Esophagus squamous epithelium (tissue), 5 donors: ENCODE measurements around the gene ATXN1. TPM values are rescaled to one million over a fixed set of nuclear protein-coding genes. Genes with fewer than 3 reads are reported as not detected.
A peak's percentile ranks its signal among the peaks of the same experiment; 100 is the strongest.

Experiments
- DNase-seq: peaks from one replicate; lab custom pipeline; 2025; lab: John Stamatoyannopoulos, UW
- H3K27ac ChIP-seq, 4 donors: fragments of 200-600 bp; sonication (generic); one replicate each; pipeline ENCODE4 v1.5.1; 2016 to 2019; ENCODE audit warnings: mild to moderate bottlenecking in 1 of 4
- H3K27me3 ChIP-seq, 4 donors: fragments of 200-600 bp; sonication (generic); 1 replicate in 3 of 4; 2 replicates in 1 of 4; pipeline versions ENCODE4 v1.5.1 to v1.6.0; 2017 to 2021; ENCODE audit warnings: antibody characterized with exemption in 1 of 4
- H3K36me3 ChIP-seq, 3 donors: fragments of 200-600 bp; sonication (generic); one replicate each; pipeline ENCODE4 v1.5.1; 2016 to 2019
- H3K4me1 ChIP-seq, 3 donors: fragments of 200-600 bp; sonication (generic); one replicate each; pipeline ENCODE4 v1.5.1; 2017 to 2019
- H3K4me3 ChIP-seq, 4 donors: fragments of 200-600 bp; sonication (generic); 1 replicate in 3 of 4; 2 replicates in 1 of 4; pipeline ENCODE4 v1.5.1; 2016 to 2019; ENCODE audit warnings: mild to moderate bottlenecking in 2 of 4, moderate library complexity in 1 of 4
- H3K9me3 ChIP-seq, 3 donors: fragments of 200-600 bp; sonication (generic); one replicate each; pipeline ENCODE4 v1.5.1; 2016 to 2019
- POLR2A ChIP-seq, 4 donors: fragments of 450-650 bp; IDR thresholded peaks; one replicate each; pipeline ENCODE4 v1.6.1; 2017; ENCODE audit warnings: antibody characterized with exemption in 4 of 4, mild to moderate bottlenecking in 4 of 4, moderate library complexity in 3 of 4
- WGBS, 2 donors: methylation state at CpG; one replicate each; pipeline ENCODE4 v1.1.5; 2018; 5-methylcytosine and 5-hydroxymethylcytosine counted together
- intact Hi-C: fragments of 100-400 bp; cut with DNase I; formaldehyde crosslinking; loops from one replicate; pipeline ENCODE4 v1.15.0; 2022
- total RNA-seq, 4 donors: library from RNA; depleted of rRNA; stranded (reverse); fragments of >200 nt; gene quantifications; one replicate each; pipeline ENCODE4 v1.1.0, GENCODE V29; 2016
- TF ChIP-seq, protein P1 (sequence below), 6 experiments: fragments of 450-650 bp in 4 of 6; fragments of 200-600 bp in 2 of 6; sonication (generic) in 2 of 6; IDR thresholded peaks; one replicate each; pipeline ENCODE4 v1.5.1; 2016 to 2019; ENCODE audit warnings: antibody characterized with exemption in 6 of 6, mild to moderate bottlenecking in 4 of 6, moderate library complexity in 4 of 6
- donor health status: DM: yes; HTN: yes; CAD: no.

Gene ATXN1
- total RNA-seq, 4 donors from 2014 or later: 17.5 to 50.5 (median 28.5) TPM

DNA sequence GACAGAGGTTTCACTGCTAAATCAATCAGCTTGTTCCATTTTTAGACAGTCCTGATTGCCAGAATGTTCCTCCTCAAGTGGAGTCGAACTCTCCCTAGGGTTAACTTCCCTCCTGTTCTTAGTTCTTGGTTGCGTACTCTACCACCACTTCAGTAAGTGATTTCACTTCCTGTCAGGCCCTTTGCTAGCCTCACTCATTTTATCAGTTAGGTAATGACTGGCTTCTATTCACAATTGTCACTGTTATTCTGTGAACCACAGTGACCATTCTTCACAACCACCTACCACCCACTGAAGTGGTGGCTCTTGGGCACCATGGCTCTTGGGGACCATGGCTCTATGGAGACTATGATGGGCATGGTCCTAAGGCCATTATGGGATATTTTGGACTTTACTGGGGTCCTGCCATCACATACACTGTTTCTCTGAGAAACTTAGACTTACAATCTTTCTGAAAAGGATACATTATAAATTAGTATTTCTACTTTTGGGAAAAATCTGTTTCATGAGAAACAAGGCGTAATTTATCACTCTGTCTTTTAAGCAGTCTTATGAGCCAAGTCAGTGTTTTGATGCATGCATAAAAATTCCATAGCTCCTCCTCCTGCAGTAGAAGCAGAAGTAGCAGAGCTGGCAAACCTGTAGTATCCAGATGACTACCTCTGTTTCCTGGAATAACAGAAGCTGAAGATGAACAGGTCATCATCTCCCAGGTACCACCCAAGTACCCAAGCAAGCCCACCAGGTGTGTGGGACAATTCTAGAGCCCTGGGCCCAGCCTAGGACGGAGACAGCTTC lies 66.3 kb downstream of the ATXN1 start:
- Histone ChIP-seq H3K27me3 (no peaks in the 10 kb centered on the region), H3K4me1 (peaks cover 23 to 68% (median 23%) of the 10 kb centered on the region in 3 donors), H3K9me3 (no peaks in the 10 kb centered on the region), H3K4me3 (no peak overlapping the region), H3K27ac (peak overlapping the region in 2 of 4 donors; percentile 24 to 25), H3K36me3 (no peaks in the 10 kb centered on the region)
- intact Hi-C loops: no loop called here
- TF ChIP-seq, protein P1, sequence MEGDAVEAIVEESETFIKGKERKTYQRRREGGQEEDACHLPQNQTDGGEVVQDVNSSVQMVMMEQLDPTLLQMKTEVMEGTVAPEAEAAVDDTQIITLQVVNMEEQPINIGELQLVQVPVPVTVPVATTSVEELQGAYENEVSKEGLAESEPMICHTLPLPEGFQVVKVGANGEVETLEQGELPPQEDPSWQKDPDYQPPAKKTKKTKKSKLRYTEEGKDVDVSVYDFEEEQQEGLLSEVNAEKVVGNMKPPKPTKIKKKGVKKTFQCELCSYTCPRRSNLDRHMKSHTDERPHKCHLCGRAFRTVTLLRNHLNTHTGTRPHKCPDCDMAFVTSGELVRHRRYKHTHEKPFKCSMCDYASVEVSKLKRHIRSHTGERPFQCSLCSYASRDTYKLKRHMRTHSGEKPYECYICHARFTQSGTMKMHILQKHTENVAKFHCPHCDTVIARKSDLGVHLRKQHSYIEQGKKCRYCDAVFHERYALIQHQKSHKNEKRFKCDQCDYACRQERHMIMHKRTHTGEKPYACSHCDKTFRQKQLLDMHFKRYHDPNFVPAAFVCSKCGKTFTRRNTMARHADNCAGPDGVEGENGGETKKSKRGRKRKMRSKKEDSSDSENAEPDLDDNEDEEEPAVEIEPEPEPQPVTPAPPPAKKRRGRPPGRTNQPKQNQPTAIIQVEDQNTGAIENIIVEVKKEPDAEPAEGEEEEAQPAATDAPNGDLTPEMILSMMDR (IDR thresholded peaks at IDR 0.05): no peak
- TF ChIP-seq POLR2A (IDR thresholded peaks at IDR 0.05): no peak
- DNase-seq: no peak
- WGBS, 2 donors: 61 to 80% methylated on average over 3 to 4 of the region's 4 CpGs

DNA sequence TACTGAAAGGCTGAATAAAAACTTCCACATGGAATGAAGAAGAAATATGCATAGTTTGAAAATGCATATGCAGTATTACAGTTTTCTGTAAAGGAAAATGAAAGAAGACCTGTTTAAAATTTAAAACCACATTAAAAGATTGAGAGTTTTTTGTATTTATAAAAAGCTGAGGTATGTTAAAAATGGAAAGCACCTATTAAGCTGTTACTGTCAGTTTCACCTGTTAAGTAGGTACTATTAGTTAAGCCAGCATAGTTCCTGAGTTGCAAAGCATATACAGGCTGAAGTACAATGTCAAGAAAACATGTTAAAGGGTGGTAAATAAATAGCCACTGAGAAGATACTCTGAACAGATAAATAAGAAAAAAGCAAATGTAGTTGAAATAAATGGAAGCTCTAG lies 69.9 kb downstream of the ATXN1 start:
- Histone ChIP-seq H3K36me3 (no peaks in the 10 kb centered on the region), H3K9me3 (no peaks in the 10 kb centered on the region), H3K4me3 (no peak overlapping the region), H3K27ac (peak overlapping the region in 2 of 4 donors; percentile 24 to 55), H3K4me1 (peaks cover 6 to 55% (median 11%) of the 10 kb centered on the region in 3 donors), H3K27me3 (no peaks in the 10 kb centered on the region)
- TF ChIP-seq POLR2A (IDR thresholded peaks at IDR 0.05): no peak
- TF ChIP-seq, protein P1 (IDR thresholded peaks at IDR 0.05): no peak
- intact Hi-C loops: no loop called here
- no peak for DNase-seq

DNA sequence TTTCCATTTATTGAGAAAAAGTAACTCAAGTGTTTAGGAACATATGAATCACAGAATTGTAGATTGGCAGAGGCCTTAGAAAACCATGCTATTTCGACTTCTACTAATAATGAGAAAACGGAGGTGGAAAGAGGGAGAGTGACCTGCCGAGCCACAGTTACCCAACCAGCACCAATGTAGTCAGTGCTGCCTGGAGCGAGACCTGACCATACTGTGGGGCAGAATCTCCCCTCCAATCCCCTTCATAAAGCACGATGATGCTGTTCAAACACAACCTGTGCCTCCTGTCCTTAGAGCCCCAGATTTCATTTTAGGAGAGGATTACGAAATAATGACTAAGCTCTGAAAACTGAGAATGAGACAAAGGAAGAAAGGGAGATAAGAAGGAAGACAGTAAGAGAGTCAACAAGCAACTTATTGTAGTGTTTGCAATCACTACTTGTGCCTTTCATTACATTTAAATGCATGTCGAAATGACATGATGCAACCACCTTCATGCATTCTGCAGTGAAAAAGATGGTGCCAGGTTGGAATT lies 70.6 kb downstream of the ATXN1 start:
- Histone ChIP-seq H3K4me3 (no peak overlapping the region), H3K27ac (peak overlapping the region in 3 of 4 donors; percentile 24 to 55 (median 48)), H3K9me3 (no peaks in the 10 kb centered on the region), H3K36me3 (no peaks in the 10 kb centered on the region), H3K4me1 (peaks cover 6 to 57% (median 11%) of the 10 kb centered on the region in 3 donors), H3K27me3 (no peaks in the 10 kb centered on the region)
- TF ChIP-seq, protein P1 (IDR thresholded peaks at IDR 0.05): no peak
- TF ChIP-seq POLR2A (IDR thresholded peaks at IDR 0.05): no peak
- no peak for DNase-seq
- 59 to 60% methylated on average over 7 of the region's 7 CpGs for WGBS, 2 donors
- intact Hi-C loops: no loop called here

DNA sequence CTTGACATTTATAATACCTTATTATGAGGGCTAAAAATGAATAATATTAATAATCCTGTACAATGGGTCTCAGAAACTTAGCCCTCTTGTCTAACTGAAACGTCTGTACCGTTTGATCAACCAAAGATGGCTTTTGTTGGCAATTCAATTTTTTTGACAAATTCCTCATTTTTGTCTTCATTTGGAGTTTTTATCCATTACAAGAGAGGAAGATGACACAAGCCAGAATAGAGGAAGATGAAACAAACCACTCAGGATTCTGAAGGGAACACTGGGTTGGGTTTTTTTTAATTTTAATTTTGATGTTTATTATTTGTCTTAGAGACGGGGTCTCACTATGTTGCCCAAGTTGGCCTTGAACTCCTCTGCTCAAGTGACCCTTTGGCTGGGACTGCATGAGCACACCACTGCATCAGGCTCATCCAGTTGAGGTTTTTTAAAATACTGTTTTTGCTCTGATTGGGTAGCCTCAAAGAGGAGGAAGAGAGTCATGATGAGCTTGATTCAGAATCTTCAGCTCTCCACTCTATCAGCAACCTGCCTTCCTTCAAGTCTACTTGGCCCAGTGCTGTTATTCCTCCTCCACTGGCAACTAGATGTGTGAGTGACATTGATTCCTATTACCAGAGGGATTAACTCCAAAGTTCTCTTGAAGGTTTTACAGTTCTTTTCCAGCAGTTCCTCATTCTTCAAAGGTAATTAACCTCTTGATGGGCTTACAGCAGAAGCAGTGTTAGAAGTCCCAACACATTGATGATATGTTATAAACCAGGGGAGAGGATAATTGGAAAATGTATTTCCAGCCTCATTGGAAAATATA lies 71.3 kb downstream of the ATXN1 start:
- 86 to 87% methylated on average over 3 of the region's 3 CpGs for WGBS, 2 donors
- Histone ChIP-seq H3K4me1 (peaks cover 12 to 58% (median 17%) of the 10 kb centered on the region in 3 donors), H3K4me3 (no peak overlapping the region), H3K27me3 (no peaks in the 10 kb centered on the region), H3K36me3 (no peaks in the 10 kb centered on the region), H3K9me3 (no peaks in the 10 kb centered on the region), H3K27ac (peak overlapping the region in 3 of 4 donors; percentile 24 to 55 (median 48))
- no peak for DNase-seq
- TF ChIP-seq, protein P1 (IDR thresholded peaks at IDR 0.05): no peak
- TF ChIP-seq POLR2A (IDR thresholded peaks at IDR 0.05): no peak
- intact Hi-C loops: no loop called here
